GM23338 (cell line): ENCODE results near the gene HIBADH. TPM values are rescaled to one million over a fixed set of nuclear protein-coding genes. Genes with fewer than 3 reads are reported as not detected.

Experiments used
- ATAC-seq: fragments of 200-7000 bp; cut with Tn5 transposase; 3 replicates; pipeline ENCODE4 v1.9.1; 2020
- DNase-seq: peaks from one replicate; pipeline ENCODE4 v3.0.0-alpha.2; 2015; ENCODE audit warnings: low spot score
- H2AFZ ChIP-seq: fragments of 200-600 bp; sonication (generic); 2 replicates; pipeline ENCODE4 v1.8.0; 2016; ENCODE audit warnings: antibody characterized with exemption, mild to moderate bottlenecking, moderate library complexity
- H3F3A ChIP-seq: fragments of 200-600 bp; sonication (generic); replicated peaks from 2 replicates; pipeline ENCODE4 v1.8.0; 2017; ENCODE audit warnings: antibody characterized with exemption, mixed run types, low read depth
- H3K27ac ChIP-seq: fragments of 200-600 bp; sonication (generic); 2 replicates; pipeline ENCODE4 v1.6.1; 2016; ENCODE audit warnings: low read depth
- H3K27me3 ChIP-seq: fragments of 200-600 bp; sonication (generic); 2 replicates; pipeline ENCODE4 v1.8.0; 2016; ENCODE audit warnings: mild to moderate bottlenecking, mixed run types, moderate library complexity; ENCODE audit not compliant: insufficient read depth
- H3K36me3 ChIP-seq: fragments of 200-600 bp; sonication (generic); 2 replicates; pipeline ENCODE4 v1.8.0; 2016; ENCODE audit warnings: mild to moderate bottlenecking; ENCODE audit not compliant: insufficient read depth
- H3K4me1 ChIP-seq: fragments of 200-600 bp; sonication (generic); 2 replicates; pipeline ENCODE4 v1.8.0; 2016; ENCODE audit warnings: mild to moderate bottlenecking, moderate library complexity; ENCODE audit not compliant: insufficient read depth
- H3K4me2 ChIP-seq: fragments of 200-600 bp; sonication (generic); 2 replicates; pipeline ENCODE4 v1.7.1; 2017; ENCODE audit warnings: mixed run types
- H3K4me3 ChIP-seq: fragments of 200-600 bp; sonication (generic); 2 replicates; pipeline ENCODE4 v1.6.1; 2016; ENCODE audit warnings: mixed run types
- H3K79me2 ChIP-seq: fragments of 200-600 bp; sonication (generic); replicated peaks from 2 replicates; pipeline ENCODE4 v1.8.0; 2017; ENCODE audit warnings: mild to moderate bottlenecking; ENCODE audit not compliant: insufficient read depth
- H3K9me2 ChIP-seq: fragments of 200-600 bp; sonication (generic); 2 replicates; pipeline ENCODE4 v1.8.0; 2017; ENCODE audit not compliant: insufficient read depth
- H4K20me1 ChIP-seq: fragments of 200-600 bp; sonication (generic); replicated peaks from 2 replicates; pipeline ENCODE4 v1.8.0; 2017; ENCODE audit warnings: mild to moderate bottlenecking; ENCODE audit not compliant: insufficient read depth
- H3K27ac Mint-ChIP-seq: 2 replicates; pipeline ENCODE4 v1.8.0; 2020; ENCODE audit warnings: inconsistent platforms, mild to moderate bottlenecking, moderate library complexity, mixed read lengths
- H3K27me3 Mint-ChIP-seq: 3 replicates; pipeline ENCODE4 v1.8.0; 2022; ENCODE audit warnings: low read depth, mild to moderate bottlenecking, moderate library complexity, mixed read lengths, inconsistent platforms; ENCODE audit not compliant: insufficient read depth, poor library complexity
- H3K36me3 Mint-ChIP-seq: 3 replicates; pipeline ENCODE4 v1.8.0; 2021; ENCODE audit warnings: low read depth, mild to moderate bottlenecking, inconsistent platforms, moderate library complexity, mixed read lengths
- H3K4me1 Mint-ChIP-seq: 3 replicates; pipeline ENCODE4 v1.8.0; 2020; ENCODE audit warnings: mild to moderate bottlenecking, inconsistent platforms, mixed read lengths
- H3K4me3 Mint-ChIP-seq: 3 replicates; pipeline ENCODE4 v1.8.0; 2021; ENCODE audit warnings: moderate library complexity, mild to moderate bottlenecking, inconsistent platforms, mixed read lengths
- H3K9me3 Mint-ChIP-seq: 3 replicates; pipeline ENCODE4 v1.8.0; 2020; ENCODE audit warnings: moderate library complexity, mild to moderate bottlenecking, inconsistent platforms, mixed read lengths
- CREB1 ChIP-seq: fragments of 250-450 bp; sonication (Bioruptor Pico); IDR thresholded peaks from 2 replicates; pipeline ENCODE4 v1.5.0; 2020; ENCODE audit warnings: low read depth, mild to moderate bottlenecking, moderate library complexity
- CTCF ChIP-seq, 2 experiments: fragments of 200-600 bp in 1 of 2; sonication (generic) in 1 of 2; conservative IDR thresholded peaks; 2 replicates each; pipeline versions ENCODE4 v1.5.1 to v1.6.1; 2016 to 2017; ENCODE audit warnings: antibody characterized with exemption in 2 of 2, low read depth in 2 of 2, mild to moderate bottlenecking in 2 of 2, moderate library complexity in 1 of 2
- EZH2 ChIP-seq: fragments of 200-600 bp; sonication (generic); IDR thresholded peaks from one replicate; pipeline ENCODE4 v1.8.0; 2017; ENCODE audit warnings: antibody characterized with exemption, mild to moderate bottlenecking, low read depth; ENCODE audit not compliant: unreplicated experiment
- EZH2phosphoT487 ChIP-seq: fragments of 200-600 bp; sonication (generic); IDR thresholded peaks from one replicate; pipeline ENCODE4 v1.8.1; 2018; ENCODE audit warnings: antibody characterized with exemption; ENCODE audit not compliant: unreplicated experiment
- JUNB ChIP-seq: IDR thresholded peaks from one replicate; pipeline ENCODE4 v1.6.1; 2016; ENCODE audit warnings: antibody characterized with exemption; ENCODE audit not compliant: unreplicated experiment
- NANOG ChIP-seq: IDR thresholded peaks from 2 replicates; pipeline ENCODE4 v1.6.1; 2016; ENCODE audit warnings: antibody characterized with exemption, borderline replicate concordance
- POLR2AphosphoS5 ChIP-seq: IDR thresholded peaks from 2 replicates; pipeline ENCODE4 v1.6.1; 2016; ENCODE audit warnings: antibody characterized with exemption, low read depth
- STAT1 ChIP-seq: IDR thresholded peaks from one replicate; pipeline ENCODE4 v1.6.1; 2016; ENCODE audit warnings: antibody characterized with exemption; ENCODE audit not compliant: unreplicated experiment
- ZNF114 ChIP-seq: fragments of 250-450 bp; sonication (Bioruptor Pico); IDR thresholded peaks from 2 replicates; pipeline ENCODE4 v1.5.0; 2020; ENCODE audit warnings: mild to moderate bottlenecking, moderate library complexity
- ZNF331 ChIP-seq: fragments of 250-450 bp; sonication (Bioruptor Pico); IDR thresholded peaks from 2 replicates; pipeline ENCODE4 v1.5.0; 2020; ENCODE audit warnings: low read depth, mild to moderate bottlenecking, moderate library complexity
- polyA plus RNA-seq: library from polyadenylated mRNA; unstranded; fragments of >200 nt; fragmentation: Nextera tagmentation; extraction: Ambion mirVana; gene quantifications from 2 replicates; pipeline ENCODE4 v1.2.1, GENCODE V29; 2016
- total RNA-seq: library from RNA; depleted of rRNA; stranded (reverse); fragments of >200 nt; shearing (Covaris generic); gene quantifications from 2 replicates; pipeline ENCODE4 v1.2.3, GENCODE V29; 2014
- TF ChIP-seq, protein P1 (sequence below): IDR thresholded peaks from 2 replicates; pipeline ENCODE4 v1.6.1; 2016; ENCODE audit warnings: antibody characterized with exemption
- TF ChIP-seq, protein P2 (sequence below): fragments of 250-450 bp; sonication (Bioruptor Pico); IDR thresholded peaks from 2 replicates; pipeline ENCODE4 v1.5.0; 2020; ENCODE audit warnings: mild to moderate bottlenecking, moderate library complexity

The HIBADH gene
- total and polyA plus RNA-seq, 2 experiments from 2014 or later = 31.3 to 57.0 TPM

DNA sequence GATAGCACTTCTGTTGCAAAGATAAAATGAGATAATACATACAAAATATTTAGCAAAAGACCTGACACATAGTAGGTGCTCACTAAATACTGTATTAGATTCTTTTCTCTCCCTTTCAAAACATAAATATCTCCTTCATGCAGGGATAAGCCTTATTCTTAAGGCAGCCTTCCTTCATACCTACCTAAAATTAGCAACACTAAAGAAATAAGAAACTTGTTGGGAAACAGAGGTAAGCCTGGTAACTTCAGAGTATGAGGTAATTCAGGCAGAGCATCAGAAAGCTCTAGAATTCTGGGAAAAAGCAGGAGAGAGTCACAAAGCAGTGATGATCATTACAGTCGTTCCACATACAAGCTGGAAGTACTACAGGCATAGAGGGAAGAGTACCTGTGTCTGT, 15.2 kb downstream of the HIBADH start:
- Mint-ChIP-seq H3K27ac (no peak overlapping the region), H3K9me3 (no peaks in the 10 kb centered on the region), H3K36me3 (peaks cover 20% of the 10 kb centered on the region), H3K4me1 (no peaks in the 10 kb centered on the region), H3K27me3 (no peaks in the 10 kb centered on the region), H3K4me3 (no peak overlapping the region)
- no peaks in the 10 kb centered on the region for H3F3A ChIP-seq
- no peak for ATAC-seq
- peaks cover 10% of the 10 kb centered on the region; the same call in 1 of the 2 replicates for H3K36me3 ChIP-seq
- no peaks in the 10 kb centered on the region for H3K9me2 ChIP-seq
- DNase-seq = no peak
- H3K27me3 ChIP-seq = no peaks in the 10 kb centered on the region
- no peak overlapping the region for H3K27ac ChIP-seq
- no peak overlapping the region for H2AFZ ChIP-seq
- no peaks in the 10 kb centered on the region for H3K4me1 ChIP-seq
- no peak overlapping the region for H3K4me3 ChIP-seq
- H3K79me2 ChIP-seq = peaks cover 3% of the 10 kb centered on the region
- TF ChIP-seq EZH2 (no peak), CREB1 (CRISPR knock-in tag) (no peak), STAT1 (no peak), ZNF331 (CRISPR knock-in tag) (no peak), EZH2phosphoT487 (no peak), JUNB (no peak), CTCF (conservative IDR thresholded peaks at IDR 0.05; ENCODE audit: low read depth in 2 of 2) (no peak), POLR2AphosphoS5 (no peak), ZNF114 (CRISPR knock-in tag) (no peak)
- 0 out of 2 replicates have a peak, but pooled peaks cover 7% of the 10 kb centered on the region for H4K20me1 ChIP-seq
- no peak overlapping the region for H3K4me2 ChIP-seq

DNA sequence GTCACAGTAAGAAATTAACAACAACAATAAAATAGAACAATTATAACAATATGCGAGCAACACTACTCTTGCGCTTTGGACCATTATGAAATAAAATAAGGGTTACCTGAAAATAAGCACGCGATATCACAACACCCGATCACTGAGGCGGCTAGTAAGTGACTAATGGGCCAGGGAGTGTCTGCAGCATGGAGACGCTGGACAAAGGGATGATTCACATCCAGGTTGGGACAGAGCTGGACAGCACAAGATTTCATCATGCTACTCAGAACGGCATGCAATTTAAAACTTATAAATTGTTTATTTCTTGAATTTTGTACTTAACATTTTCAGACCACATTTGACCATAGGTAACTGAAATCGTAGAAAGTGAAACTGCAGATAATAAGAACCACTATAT, 15.6 kb downstream of the HIBADH start:
- H3K4me3 ChIP-seq = no peak overlapping the region
- H2AFZ ChIP-seq = no peak overlapping the region
- H3K79me2 ChIP-seq = peaks cover 3% of the 10 kb centered on the region
- peaks cover 10% of the 10 kb centered on the region; the same call in 1 of the 2 replicates for H3K36me3 ChIP-seq
- H3K27me3 ChIP-seq = no peaks in the 10 kb centered on the region
- no peak overlapping the region for H3K4me3 Mint-ChIP-seq
- H3K27me3 Mint-ChIP-seq = no peaks in the 10 kb centered on the region
- H3K4me1 Mint-ChIP-seq = peaks cover 2% of the 10 kb centered on the region; the same call in 2 of the 3 replicates
- H3K9me2 ChIP-seq = no peaks in the 10 kb centered on the region
- 0 out of 2 replicates have a peak, but pooled peaks cover 7% of the 10 kb centered on the region for H4K20me1 ChIP-seq
- no peaks in the 10 kb centered on the region for H3F3A ChIP-seq
- no peak overlapping the region for H3K4me2 ChIP-seq
- no peak overlapping the region for H3K27ac Mint-ChIP-seq
- H3K9me3 Mint-ChIP-seq = no peaks in the 10 kb centered on the region
- ATAC-seq = no peak
- H3K4me1 ChIP-seq = peaks cover under 1% of the 10 kb centered on the region; the same call in 1 of the 2 replicates
- DNase-seq = no peak
- no peak overlapping the region for H3K27ac ChIP-seq
- peaks cover 20% of the 10 kb centered on the region for H3K36me3 Mint-ChIP-seq
- TF ChIP-seq CTCF (conservative IDR thresholded peaks at IDR 0.05; ENCODE audit: low read depth in 2 of 2) = no peak
- TF ChIP-seq, protein P1, sequence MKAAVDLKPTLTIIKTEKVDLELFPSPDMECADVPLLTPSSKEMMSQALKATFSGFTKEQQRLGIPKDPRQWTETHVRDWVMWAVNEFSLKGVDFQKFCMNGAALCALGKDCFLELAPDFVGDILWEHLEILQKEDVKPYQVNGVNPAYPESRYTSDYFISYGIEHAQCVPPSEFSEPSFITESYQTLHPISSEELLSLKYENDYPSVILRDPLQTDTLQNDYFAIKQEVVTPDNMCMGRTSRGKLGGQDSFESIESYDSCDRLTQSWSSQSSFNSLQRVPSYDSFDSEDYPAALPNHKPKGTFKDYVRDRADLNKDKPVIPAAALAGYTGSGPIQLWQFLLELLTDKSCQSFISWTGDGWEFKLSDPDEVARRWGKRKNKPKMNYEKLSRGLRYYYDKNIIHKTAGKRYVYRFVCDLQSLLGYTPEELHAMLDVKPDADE = no peak
- TF ChIP-seq, protein P2, sequence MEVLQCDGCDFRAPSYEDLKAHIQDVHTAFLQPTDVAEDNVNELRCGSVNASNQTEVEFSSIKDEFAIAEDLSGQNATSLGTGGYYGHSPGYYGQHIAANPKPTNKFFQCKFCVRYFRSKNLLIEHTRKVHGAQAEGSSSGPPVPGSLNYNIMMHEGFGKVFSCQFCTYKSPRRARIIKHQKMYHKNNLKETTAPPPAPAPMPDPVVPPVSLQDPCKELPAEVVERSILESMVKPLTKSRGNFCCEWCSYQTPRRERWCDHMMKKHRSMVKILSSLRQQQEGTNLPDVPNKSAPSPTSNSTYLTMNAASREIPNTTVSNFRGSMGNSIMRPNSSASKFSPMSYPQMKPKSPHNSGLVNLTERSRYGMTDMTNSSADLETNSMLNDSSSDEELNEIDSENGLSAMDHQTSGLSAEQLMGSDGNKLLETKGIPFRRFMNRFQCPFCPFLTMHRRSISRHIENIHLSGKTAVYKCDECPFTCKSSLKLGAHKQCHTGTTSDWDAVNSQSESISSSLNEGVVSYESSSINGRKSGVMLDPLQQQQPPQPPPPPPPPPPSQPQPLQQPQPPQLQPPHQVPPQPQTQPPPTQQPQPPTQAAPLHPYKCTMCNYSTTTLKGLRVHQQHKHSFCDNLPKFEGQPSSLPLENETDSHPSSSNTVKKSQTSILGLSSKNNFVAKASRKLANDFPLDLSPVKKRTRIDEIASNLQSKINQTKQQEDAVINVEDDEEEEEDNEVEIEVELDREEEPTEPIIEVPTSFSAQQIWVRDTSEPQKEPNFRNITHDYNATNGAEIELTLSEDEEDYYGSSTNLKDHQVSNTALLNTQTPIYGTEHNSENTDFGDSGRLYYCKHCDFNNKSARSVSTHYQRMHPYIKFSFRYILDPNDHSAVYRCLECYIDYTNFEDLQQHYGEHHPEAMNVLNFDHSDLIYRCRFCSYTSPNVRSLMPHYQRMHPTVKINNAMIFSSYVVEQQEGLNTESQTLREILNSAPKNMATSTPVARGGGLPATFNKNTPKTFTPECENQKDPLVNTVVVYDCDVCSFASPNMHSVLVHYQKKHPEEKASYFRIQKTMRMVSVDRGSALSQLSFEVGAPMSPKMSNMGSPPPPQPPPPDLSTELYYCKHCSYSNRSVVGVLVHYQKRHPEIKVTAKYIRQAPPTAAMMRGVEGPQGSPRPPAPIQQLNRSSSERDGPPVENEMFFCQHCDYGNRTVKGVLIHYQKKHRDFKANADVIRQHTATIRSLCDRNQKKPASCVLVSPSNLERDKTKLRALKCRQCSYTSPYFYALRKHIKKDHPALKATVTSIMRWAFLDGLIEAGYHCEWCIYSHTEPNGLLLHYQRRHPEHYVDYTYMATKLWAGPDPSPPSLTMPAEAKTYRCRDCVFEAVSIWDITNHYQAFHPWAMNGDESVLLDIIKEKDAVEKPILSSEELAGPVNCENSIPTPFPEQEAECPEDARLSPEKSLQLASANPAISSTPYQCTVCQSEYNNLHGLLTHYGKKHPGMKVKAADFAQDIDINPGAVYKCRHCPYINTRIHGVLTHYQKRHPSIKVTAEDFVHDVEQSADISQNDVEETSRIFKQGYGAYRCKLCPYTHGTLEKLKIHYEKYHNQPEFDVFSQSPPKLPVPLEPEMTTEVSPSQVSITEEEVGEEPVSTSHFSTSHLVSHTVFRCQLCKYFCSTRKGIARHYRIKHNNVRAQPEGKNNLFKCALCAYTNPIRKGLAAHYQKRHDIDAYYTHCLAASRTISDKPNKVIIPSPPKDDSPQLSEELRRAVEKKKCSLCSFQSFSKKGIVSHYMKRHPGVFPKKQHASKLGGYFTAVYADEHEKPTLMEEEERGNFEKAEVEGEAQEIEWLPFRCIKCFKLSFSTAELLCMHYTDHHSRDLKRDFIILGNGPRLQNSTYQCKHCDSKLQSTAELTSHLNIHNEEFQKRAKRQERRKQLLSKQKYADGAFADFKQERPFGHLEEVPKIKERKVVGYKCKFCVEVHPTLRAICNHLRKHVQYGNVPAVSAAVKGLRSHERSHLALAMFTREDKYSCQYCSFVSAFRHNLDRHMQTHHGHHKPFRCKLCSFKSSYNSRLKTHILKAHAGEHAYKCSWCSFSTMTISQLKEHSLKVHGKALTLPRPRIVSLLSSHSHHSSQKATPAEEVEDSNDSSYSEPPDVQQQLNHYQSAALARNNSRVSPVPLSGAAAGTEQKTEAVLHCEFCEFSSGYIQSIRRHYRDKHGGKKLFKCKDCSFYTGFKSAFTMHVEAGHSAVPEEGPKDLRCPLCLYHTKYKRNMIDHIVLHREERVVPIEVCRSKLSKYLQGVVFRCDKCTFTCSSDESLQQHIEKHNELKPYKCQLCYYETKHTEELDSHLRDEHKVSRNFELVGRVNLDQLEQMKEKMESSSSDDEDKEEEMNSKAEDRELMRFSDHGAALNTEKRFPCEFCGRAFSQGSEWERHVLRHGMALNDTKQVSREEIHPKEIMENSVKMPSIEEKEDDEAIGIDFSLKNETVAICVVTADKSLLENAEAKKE (CRISPR knock-in tag) = no peak
- no peak for TF ChIP-seq NANOG
- TF ChIP-seq POLR2AphosphoS5 = no peak
